HG03135 (cell line): ENCODE measurements around the gene MRNIP.

Experiments
- ATAC-seq: cut with Tn5 transposase; IDR thresholded peaks from one replicate; pipeline ENCODE4 v1.9.1; 2021; ENCODE audit warnings: mild to moderate bottlenecking, moderate library complexity; ENCODE audit not compliant: unreplicated experiment

MRNIP gene

GRCh38 chr5:179889885-179890284 is 31.3 kb upstream of the MRNIP start:
- no peak for ATAC-seq

DNA sequence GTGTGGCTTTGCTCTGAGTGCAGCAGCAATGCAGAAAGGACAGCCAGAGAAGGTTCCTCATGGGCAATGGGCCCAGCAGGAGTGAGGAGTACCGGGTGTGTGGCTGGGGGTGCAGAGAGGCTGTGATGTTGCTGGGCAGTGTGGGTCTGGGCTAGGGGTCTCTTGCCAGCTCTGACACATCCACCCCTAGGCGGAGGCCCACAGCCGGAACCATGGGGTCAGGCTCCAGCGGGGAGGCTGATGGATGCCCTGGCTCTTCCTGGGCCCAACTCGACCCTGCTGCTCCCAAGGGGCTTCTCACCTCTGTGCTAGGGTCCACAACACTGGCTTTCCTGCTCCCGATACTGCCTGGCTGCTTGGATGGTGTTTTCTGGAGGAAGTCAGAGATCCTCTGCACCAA is 29.2 kb upstream of the MRNIP start:
- ATAC-seq = no peak

DNA sequence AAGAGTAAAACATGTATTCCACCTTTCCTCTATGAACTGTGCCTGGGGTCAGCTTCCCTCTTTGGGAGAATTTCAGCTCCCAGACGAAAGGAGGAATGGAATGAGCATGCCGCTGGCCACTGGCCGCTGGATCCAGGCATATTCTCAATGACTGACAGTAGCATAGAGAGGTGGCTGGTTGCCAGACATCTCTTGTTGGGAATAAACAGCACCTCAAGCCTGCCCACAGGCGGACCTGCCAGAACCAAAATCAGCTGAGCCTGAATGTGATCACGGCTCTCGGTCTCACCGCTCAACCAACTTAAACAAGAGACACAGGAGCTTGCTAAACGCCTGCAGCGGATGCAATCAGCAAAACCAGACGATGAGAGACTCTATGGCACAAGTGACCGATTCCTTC is 28.5 kb upstream of the MRNIP start:
- ATAC-seq = no peak

- ATAC-seq = no peak
These were observed 27.7 kb upstream of the MRNIP start for GRCh38 chr5:179886190-179886911.

GRCh38 chr5:179885491-179886090 is 27.0 kb upstream of the MRNIP start:
- ATAC-seq = no peak

GRCh38 chr5:179883163-179883562 is 24.5 kb upstream of the MRNIP start:
- no peak for ATAC-seq

GRCh38 chr5:179882338-179882737 is 23.7 kb upstream of the MRNIP start:
- no peak for ATAC-seq

DNA sequence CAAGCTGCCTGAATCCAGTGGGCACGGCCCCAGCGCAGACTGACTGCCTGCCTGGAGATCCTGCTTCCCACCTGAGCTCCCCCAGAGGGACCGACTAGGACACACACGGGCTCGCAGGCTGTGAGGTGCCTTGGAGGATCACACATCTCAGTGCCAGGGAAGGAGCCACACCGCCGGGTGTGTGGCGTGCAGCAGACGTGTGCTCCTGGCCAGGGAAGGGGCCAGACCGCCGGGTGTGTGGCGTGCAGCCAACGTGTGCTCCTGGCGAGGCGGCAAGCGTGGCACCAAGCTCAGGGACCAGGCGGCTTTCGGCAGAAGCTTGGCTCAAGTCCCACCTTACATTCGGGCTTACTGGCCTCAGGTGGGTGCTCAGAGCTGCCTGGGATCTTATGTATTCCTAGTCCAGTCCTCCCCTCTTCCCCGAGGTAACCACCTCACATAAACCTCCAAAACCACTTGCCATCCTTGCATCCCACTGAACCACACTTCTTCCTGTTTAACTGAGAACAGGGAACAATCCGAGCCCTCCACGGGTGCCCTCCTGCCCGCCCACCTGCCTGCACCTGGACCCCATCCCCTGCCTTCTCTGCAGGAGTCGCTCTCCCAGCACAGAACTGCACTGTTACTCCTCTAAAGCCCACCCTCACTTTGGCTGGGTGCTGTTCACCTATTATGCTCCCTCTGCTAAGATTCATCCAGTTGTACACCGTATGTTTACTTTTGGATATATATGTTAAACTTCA is 22.4 kb upstream of the MRNIP start:
- ATAC-seq = no peak

DNA sequence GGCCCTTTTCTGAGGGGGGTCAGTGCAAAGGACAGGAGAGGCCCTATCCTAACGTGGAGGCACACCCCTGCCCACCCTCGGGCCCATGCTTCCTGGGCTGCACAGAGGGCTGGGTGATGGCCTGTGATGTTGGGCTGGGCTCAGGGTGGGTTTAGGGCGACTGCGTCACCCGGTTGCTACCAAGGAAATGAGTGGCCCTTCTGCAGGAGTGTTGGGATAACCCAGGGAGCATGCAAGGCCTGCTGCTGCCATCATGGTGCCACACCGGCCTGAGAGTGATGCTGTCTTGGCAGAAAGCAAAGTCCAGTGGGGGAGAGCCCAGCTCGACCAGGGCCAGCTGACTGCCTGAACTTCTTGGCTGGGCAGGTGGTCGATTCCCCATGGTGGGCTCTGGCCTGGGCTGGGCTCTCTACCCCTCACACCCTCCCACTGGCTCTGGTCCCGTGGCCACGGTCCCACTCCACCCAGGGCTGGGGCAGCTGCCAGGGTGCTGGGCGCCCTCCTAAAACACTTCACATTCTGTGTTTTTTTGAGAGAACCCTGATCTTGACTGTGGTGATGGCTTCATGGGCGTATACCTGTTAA is 21.5 kb upstream of the MRNIP start:
- ATAC-seq = no peak

GRCh38 chr5:179879690-179880010 is 21.0 kb upstream of the MRNIP start:
- no peak for ATAC-seq

- ATAC-seq = no peak
These were observed 20.5 kb upstream of the MRNIP start for GRCh38 chr5:179879003-179879689.

DNA sequence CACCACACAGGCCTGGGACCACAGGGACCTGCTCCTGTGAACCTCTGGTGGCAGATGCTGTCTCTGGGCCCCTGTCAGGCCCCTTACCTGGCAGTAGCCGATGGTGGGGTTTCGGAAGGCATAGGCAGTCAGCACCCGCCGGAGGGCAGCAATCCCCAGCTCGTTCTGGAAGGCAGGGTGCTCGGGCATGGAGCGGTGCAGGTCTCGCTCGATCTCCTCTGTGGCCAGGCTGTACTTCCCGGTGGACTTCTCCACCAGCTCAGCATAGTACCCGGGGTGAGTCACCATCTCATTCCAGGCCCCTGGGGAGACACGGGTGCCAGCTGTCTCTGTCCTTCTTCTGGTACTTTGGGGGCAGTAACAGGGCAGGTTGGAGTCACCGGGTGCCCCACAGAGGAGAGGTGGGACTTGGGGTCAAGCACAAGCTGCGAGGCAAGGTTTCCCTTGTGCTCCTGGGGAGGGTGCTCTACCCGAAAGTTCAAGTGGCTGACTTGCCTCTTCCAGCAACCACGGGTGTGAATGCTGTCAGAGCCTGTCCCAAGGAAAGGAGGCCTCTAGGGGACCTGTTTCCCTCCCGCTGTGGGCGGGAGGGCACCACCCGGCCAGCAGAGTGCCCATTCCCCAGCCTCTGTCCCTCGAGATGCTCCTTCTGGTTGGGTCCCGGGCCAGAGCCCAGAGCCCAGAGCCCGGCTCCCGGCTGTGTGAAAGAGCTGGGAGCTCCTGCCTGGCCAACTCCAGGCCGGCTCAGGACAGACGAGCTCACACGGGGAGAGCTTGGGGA is 19.8 kb upstream of the MRNIP start:
- no peak for ATAC-seq

DNA sequence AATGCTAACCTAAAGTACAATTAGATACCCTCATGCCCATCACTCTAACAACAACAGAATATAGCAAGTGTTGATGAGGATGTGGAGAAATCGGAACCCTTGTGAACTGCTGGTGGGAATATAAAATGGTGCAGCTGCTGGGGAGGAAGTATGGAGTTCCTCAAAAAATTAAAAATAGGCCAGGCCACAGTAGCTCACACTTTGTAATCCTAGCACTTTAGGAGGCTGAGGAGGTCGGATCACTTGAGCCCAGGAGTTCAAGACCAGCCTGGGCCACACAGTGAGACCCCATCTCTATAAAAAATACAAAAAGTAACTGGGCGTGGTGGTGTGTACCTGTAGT is 18.0 kb upstream of the MRNIP start:
- no peak for ATAC-seq

GRCh38 chr5:179875741-179876609 is 17.4 kb upstream of the MRNIP start:
- no peak for ATAC-seq

- ATAC-seq = no peak
These were observed 16.1 kb upstream of the MRNIP start for GRCh38 chr5:179874536-179875292.

DNA sequence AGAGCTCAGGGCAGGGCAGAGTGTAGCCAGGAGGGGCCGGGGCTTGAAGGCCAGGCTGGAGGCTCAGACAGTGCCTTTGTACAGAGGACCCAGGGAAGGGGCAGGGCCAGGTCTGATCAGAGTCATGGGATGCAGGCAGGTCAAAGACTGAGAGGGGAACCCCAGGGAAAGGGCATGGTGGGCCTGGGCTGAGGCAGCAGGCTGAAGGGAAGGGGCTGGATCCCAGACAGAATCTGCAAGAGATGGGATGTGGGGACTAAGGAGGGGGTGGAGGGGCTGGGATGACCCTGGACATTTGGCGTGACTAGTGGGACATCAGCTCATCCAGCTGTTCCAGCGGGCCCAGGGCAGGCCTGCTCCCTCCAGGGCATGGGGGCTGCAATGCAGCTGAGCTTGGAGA is 15.5 kb upstream of the MRNIP start:
- ATAC-seq = no peak

GRCh38 chr5:179873588-179874110 is 15.0 kb upstream of the MRNIP start:
- no peak for ATAC-seq

DNA sequence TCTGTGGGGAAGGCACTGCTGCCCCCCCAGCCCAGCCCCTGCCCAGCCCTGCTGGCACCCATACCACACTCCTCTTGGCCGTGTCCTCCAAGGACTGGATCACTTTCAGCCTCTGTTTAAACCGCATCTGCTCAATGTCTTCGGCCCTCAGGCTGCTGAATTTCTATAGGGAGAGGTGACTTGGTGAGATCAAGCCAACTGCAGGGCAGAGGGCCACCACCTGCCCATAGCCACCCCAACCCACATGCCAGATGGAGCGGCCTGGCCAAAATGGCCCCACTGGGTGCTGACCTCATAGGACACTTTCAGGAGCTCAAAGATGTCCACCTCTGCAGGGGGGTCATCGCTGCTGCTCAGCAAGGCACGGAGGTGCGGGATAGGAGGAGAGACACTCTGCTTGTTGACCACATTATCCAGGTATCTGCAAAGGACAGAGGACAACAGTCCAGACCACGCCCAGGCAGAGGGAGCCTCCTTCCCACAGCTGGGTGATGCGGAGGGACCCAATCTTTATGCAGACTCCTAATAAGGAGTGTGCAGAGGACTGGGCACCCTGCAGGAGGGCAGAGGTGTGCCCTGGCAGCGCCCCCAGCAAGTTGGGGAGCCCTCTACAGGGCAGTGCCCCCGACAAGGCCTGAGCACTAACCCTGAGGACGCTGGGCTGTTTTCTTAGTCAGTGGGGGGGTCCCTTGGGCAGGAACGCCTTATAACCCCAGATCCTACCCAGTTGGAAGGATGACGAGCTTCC is 14.4 kb upstream of the MRNIP start:
- ATAC-seq = no peak
